Testis (tissue), 3 donors: ENCODE results near the gene GJA4. TPM values are rescaled to one million over a fixed set of nuclear protein-coding genes. Genes with fewer than 3 reads are reported as not detected.

ENCODE experiments used
- DNase-seq: peaks from one replicate; pipeline ENCODE4 v3.0.0-alpha.2; 2019
- H3K27ac ChIP-seq, 2 donors: fragments of 200-600 bp; sonication (generic); one replicate each; pipeline ENCODE4 v1.5.1; 2019
- H3K27me3 ChIP-seq: fragments of 200-600 bp; sonication (generic); one replicate; pipeline ENCODE4 v1.5.1; 2019
- H3K36me3 ChIP-seq: fragments of 200-600 bp; sonication (generic); one replicate; pipeline ENCODE4 v1.5.1; 2017; ENCODE audit warnings: low read depth; ENCODE audit errors: missing control alignments
- H3K4me1 ChIP-seq: fragments of 200-600 bp; sonication (generic); one replicate; pipeline ENCODE4 v1.5.1; 2019
- H3K4me3 ChIP-seq, 2 donors: fragments of 200-600 bp; sonication (generic); one replicate each; pipeline ENCODE4 v1.5.1; 2017 to 2019
- H3K9me3 ChIP-seq: fragments of 200-600 bp; sonication (generic); one replicate; pipeline ENCODE4 v1.5.1; 2017
- POLR2A ChIP-seq: fragments of 450-650 bp; IDR thresholded peaks from one replicate; pipeline ENCODE4 v1.6.1; 2017; ENCODE audit warnings: antibody characterized with exemption, mild to moderate bottlenecking, moderate library complexity
- WGBS, 2 donors: methylation state at CpG; one replicate each; pipeline ENCODE4 v1.1.5; 2018; 5-methylcytosine and 5-hydroxymethylcytosine counted together
- intact Hi-C: fragments of 100-400 bp; cut with DNase I; formaldehyde crosslinking; loops from one replicate; pipeline ENCODE4 v1.15.1; 2023; ENCODE audit warnings: low total_unique reads
- polyA plus RNA-seq: library from polyadenylated mRNA; stranded (reverse); fragments of 350-450 nt; fragmentation: Illumina TruSeq; extraction: RNeasy Lipid Tissue Mini Kit (QIAGEN cat#74804); gene quantifications from one replicate; pipeline ENCODE4 v1.2.3, GENCODE V29; 2014; ENCODE audit warnings: low read depth, low replicate concordance; ENCODE audit not compliant: insufficient read depth
- total RNA-seq, 2 donors: library from RNA; depleted of rRNA; stranded (reverse); fragments of >200 nt; gene quantifications; one replicate each; pipeline ENCODE4 v1.2.3, GENCODE V29; 2016
- TF ChIP-seq, protein P1 (sequence below), 3 experiments: fragments of 450-650 bp in 2 of 3; fragments of 200-600 bp in 1 of 3; sonication (generic) in 1 of 3; IDR thresholded peaks; one replicate each; pipeline ENCODE4 v1.5.1; 2016 to 2019; ENCODE audit warnings: antibody characterized with exemption in 3 of 3, mild to moderate bottlenecking in 2 of 3, moderate library complexity in 1 of 3

Gene GJA4
- total and polyA plus RNA-seq, 3 donors from 2014 or later: 10.9 to 11.9 (median 11.3) TPM

GRCh38 chr1:34759503-34760357, 33.1 kb upstream of the GJA4 start, which contains the start of gene GJB4:
Gene GJB4, plus strand, starts transcription at chr1:34759740. Its CDS starts 1,515 bp downstream, at chr1:34761255.
- WGBS, 2 donors: 57 to 72% methylated on average over 10 of the region's 10 CpGs
- H3K4me3 ChIP-seq: no peak within 1 kb of the TSS
- H3K9me3 ChIP-seq: no peaks in the 10 kb centered on the region
- DNase-seq: no peak
- no peaks in the 10 kb centered on the region for H3K36me3 ChIP-seq
- H3K27me3 ChIP-seq: no peaks in the 10 kb centered on the region
- intact Hi-C loops: no loop called here
- H3K4me1 ChIP-seq: no peaks in the 10 kb centered on the region
- H3K27ac ChIP-seq: no peak within 1 kb of the TSS
- TF ChIP-seq POLR2A: no peak
- TF ChIP-seq, protein P1, sequence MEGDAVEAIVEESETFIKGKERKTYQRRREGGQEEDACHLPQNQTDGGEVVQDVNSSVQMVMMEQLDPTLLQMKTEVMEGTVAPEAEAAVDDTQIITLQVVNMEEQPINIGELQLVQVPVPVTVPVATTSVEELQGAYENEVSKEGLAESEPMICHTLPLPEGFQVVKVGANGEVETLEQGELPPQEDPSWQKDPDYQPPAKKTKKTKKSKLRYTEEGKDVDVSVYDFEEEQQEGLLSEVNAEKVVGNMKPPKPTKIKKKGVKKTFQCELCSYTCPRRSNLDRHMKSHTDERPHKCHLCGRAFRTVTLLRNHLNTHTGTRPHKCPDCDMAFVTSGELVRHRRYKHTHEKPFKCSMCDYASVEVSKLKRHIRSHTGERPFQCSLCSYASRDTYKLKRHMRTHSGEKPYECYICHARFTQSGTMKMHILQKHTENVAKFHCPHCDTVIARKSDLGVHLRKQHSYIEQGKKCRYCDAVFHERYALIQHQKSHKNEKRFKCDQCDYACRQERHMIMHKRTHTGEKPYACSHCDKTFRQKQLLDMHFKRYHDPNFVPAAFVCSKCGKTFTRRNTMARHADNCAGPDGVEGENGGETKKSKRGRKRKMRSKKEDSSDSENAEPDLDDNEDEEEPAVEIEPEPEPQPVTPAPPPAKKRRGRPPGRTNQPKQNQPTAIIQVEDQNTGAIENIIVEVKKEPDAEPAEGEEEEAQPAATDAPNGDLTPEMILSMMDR (IDR thresholded peaks at IDR 0.05): no peak

- Histone ChIP-seq H3K4me1 (no peaks in the 10 kb centered on the region), H3K27ac (no peak overlapping the region), H3K27me3 (no peaks in the 10 kb centered on the region), H3K4me3 (no peak overlapping the region), H3K36me3 (no peaks in the 10 kb centered on the region), H3K9me3 (no peaks in the 10 kb centered on the region)
- TF ChIP-seq, protein P1 (IDR thresholded peaks at IDR 0.05): no peak
- TF ChIP-seq POLR2A: no peak
- intact Hi-C loops: no loop called here
- no peak for DNase-seq
- 92 to 95% methylated on average over 31 to 33 of the region's 33 CpGs for WGBS, 2 donors
Observed at GRCh38 chr1:34761176-34761761, 31.5 kb upstream of the GJA4 start.

DNA sequence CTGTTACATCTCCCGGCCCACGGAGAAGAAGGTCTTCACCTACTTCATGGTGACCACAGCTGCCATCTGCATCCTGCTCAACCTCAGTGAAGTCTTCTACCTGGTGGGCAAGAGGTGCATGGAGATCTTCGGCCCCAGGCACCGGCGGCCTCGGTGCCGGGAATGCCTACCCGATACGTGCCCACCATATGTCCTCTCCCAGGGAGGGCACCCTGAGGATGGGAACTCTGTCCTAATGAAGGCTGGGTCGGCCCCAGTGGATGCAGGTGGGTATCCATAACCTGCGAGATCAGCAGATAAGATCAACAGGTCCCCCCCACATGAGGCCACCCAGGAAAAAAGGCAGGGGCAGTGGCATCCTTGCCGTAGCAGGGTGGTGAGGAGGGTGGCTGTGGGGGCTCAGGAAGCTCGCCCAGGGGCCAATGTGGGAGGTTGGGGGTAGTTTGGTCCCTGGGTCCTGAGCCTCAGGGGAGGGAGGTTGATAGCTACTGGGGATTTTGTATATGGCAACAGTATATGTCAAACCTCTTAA, 31.0 kb upstream of the GJA4 start:
- 75 to 90% methylated on average over 4 to 13 of the region's 13 CpGs for WGBS, 2 donors

GRCh38 chr1:34762474-34763141, 30.2 kb upstream of the GJA4 start:
- Histone ChIP-seq H3K9me3 (no peaks in the 10 kb centered on the region), H3K4me3 (no peak overlapping the region), H3K36me3 (no peaks in the 10 kb centered on the region), H3K4me1 (no peaks in the 10 kb centered on the region), H3K27ac (no peak overlapping the region), H3K27me3 (no peaks in the 10 kb centered on the region)
- WGBS, 2 donors: 75 to 84% methylated on average over 5 to 7 of the region's 7 CpGs
- no peak for DNase-seq
- intact Hi-C loops: no loop called here
- no peak for TF ChIP-seq POLR2A
- TF ChIP-seq, protein P1 (IDR thresholded peaks at IDR 0.05): no peak

More for the DNA sequence above, 31.0 kb upstream of the GJA4 start:
- DNase-seq: no peak
- no peaks in the 10 kb centered on the region for H3K36me3 ChIP-seq
- intact Hi-C loops: no loop called here
- no peak overlapping the region for H3K4me3 ChIP-seq
- H3K27ac ChIP-seq: no peak overlapping the region
- no peaks in the 10 kb centered on the region for H3K4me1 ChIP-seq
- TF ChIP-seq POLR2A: no peak
- TF ChIP-seq, protein P1 (IDR thresholded peaks at IDR 0.05): no peak
- no peaks in the 10 kb centered on the region for H3K9me3 ChIP-seq
- no peaks in the 10 kb centered on the region for H3K27me3 ChIP-seq
